DMS153 treated with DMSO at 0.1 percent for 48 hours (cell line): ENCODE measurements around the gene PTPRT.

ENCODE experiments used
- DNase-seq: peaks from one replicate; lab custom pipeline; 2025; ENCODE audit not compliant: unreplicated experiment; lab: John Stamatoyannopoulos, UW

PTPRT gene

DNA sequence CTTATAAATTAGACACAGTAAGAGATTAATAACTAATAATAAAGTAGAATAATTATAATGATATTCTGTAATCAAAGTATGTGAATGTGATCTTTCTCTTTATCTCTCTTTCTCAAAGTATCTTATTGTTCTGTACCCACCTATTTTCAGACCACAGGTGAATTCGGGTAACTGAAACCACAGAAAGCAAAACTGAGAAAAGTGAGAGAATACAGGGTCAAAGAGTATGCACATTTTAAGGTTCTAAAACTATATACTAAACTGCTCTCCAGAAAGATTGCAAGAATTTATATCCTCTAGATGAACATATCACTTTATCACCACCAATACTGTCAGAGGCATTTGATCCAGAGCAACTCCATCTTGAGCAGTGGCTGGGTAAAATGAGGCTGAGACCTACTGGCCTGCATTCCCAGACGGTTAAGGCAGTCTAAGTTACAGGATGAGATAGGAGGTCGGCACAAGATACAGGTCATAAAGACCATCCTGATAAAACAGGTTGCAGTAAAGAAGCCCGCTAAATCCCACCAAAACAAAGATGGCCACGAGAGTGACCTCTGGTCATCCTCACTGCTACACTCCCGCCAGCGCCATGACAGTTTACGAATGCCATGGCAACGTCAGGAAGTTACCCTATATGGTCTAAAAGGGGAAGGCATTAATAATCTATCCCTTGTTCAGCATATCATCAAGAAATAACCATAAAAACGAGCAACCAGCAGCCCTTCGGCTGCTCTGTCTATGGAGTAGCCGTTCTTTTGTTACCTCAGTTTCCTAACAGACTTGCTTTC lies 211.3 kb downstream of the PTPRT start:
- no peak for DNase-seq

DNA sequence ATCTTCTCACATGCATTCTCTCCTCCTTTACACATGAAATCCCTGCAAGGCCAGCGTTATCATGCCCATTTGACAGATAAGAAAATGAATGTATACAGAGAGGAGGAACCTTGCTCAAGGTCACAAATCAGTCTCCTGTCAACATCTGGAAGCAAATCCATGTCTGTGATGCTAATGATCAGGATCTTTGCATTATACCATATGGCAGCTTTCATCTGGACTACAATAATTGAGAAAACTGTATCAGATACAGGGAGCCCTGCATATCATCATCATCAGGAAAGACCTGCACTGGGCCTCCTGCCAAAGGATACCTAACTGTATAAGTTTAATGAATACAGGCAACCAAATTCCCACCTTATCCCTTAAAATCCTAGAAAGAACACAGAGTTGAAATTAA lies 213.7 kb downstream of the PTPRT start:
- DNase-seq, result no peak

DNA sequence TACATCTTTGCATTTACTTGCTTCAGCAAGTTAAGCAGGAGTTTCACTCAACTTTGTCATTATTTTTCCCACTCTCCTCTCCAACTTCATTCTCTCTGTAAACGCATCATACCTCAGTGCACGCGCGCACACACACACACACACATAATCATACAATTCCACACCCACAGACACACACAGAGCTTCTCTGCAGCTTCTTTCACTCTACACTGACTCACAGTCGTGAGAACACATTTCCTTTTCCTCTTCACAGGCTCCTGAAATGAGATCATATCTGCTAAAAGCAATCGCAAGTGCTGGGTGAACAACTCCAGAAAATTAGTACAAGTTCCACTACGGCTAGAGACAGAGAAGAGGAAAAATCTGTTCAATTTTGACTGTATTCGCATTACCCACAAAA lies 215.4 kb downstream of the PTPRT start:
- DNase-seq, result no peak

DNA sequence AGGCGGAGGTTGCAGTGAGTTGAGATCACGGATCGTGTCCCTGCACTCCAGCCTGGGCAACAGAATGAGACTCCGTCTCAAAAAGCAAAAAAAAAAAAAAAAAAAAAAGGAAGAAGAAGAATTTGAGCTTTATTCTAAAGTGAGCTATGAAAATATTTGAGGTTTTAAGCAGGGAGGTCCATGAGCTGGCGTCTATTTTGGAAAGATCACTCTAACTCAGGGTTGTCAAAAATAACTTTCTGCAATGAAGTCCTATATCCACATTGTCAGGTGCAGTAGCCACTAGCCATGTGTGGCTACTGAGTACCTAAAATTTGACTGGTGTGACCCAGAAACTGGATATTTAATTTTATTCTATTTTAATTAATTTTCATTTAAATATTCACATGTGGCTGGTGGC lies 217.1 kb downstream of the PTPRT start:
- no peak for DNase-seq

DNA sequence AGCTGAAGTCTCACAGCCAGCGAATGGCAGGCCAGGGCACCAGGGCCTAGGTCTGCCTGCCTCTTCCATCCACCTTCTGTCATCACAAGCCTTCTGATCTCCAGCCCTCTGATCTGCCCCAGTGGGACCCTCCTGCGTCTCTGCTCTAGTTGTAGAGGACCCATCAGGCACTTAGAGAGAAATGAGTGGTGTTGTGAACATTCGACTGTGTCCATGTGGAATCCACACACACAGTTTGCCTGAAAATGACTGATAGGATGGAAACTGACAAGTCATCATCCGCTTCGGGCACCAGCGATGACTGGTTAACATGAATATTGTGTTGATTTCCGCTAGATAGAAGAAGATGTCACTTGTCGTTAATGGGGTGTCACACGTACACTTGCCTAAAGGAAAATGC lies 221.0 kb downstream of the PTPRT start:
- no peak for DNase-seq

DNA sequence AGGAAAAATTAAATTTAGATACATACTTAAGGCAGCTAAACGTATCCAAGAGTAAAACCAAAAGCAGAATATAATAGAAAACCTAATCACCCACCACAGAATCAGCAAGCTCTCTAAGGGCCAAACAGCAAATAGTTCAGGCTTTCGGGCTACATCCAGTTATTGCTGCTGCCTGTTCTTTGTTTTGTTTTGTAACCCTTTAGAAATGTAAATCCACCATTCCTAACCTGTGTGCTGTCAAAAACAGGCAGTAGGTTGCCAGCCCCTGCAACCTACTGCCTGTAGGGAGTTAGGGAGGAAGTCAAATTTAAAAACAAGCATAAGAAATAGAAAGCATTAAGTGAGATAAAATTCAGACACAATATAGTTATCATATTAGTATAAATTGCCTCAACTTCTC lies 225.9 kb downstream of the PTPRT start:
- DNase-seq, result no peak

DNA sequence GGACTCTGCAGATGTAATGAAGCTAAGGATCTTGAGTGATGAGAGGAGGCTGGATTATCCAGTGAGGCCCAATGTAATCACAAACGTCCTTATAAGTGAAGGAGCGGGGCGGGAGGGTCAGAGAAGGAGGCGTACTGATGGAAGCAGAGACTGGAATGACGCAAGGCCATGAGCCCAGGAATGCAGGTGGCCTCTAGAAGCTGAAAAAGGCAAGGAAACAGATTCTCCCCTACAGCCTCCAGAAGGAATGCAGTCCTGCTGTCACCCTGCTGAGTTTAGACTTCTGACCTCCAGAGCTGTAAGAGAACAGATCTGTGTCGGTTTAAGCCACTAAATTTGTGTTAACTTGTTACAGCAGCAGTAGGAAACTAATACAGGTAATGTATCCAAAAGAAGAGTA lies 227.9 kb downstream of the PTPRT start:
- DNase-seq, result no peak

DNA sequence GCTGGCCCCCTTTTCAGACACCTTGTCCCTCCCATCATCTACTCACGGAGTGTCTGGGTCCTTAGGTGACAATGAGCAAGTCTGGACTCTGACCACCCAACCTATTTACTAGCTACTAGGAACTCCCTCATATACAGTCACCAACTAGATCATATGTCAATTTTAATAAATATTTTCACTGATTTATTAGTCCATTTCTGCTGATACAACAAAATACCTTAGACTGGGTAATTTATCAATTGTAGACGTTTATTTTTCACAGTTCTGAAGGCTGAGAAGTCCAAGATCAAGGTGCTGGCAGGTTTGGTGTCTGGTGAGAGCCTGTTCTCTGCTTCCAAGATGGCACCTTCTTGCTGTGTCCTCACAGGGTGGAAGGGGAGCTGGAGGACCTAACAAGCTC lies 229.7 kb downstream of the PTPRT start:
- no peak for DNase-seq

DNA sequence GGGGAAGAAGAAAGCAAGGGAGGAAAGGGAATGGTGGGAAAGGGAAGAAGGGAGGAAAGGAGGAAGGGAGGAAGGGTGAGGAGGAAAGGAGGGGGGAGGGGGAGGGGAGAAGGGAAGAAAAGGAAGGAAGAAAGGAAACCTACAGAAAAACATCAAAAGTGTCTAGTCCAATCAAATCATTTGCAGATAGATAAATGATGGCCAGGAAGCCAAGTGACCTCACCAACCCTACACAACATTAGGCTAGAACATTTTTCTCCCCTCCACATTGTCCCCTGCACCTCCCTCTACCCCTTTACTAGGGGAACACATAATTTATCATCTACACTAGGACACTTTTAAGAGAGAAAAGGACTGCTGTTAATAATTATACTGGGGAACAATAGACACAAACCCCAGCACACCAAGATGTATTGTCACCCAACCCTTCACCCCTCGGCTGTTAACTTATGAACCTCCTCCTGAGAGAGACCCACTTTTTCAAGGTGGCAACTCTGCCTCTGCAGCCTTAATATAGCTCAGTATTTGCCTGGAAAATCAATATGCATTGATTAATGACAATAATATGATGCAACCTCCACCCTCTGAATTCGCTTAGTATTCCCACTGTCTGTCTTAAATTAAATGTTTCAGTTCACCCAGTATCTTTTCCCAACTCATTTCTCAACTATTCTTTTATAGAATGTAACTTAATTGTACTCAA lies 231.2 kb downstream of the PTPRT start:
- no peak for DNase-seq

DNA sequence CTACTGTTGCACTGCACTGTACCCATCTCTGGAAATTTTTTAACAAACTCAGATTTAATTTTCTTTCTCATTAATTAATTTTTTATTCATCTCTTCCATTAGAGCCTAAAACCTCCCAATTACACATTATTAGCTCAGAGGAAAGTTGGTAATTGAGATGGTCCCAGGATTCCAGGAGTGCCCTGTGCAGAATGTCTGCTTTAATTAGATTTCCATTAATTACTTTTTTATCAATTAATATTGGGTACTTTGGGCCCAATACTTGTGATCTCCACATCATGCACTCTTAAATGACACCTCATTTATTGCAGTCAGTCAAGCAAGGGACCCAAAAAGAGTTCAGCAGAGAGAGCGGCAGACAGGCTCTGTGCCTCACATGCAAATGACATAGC lies 232.0 kb downstream of the PTPRT start:
- no peak for DNase-seq

DNA sequence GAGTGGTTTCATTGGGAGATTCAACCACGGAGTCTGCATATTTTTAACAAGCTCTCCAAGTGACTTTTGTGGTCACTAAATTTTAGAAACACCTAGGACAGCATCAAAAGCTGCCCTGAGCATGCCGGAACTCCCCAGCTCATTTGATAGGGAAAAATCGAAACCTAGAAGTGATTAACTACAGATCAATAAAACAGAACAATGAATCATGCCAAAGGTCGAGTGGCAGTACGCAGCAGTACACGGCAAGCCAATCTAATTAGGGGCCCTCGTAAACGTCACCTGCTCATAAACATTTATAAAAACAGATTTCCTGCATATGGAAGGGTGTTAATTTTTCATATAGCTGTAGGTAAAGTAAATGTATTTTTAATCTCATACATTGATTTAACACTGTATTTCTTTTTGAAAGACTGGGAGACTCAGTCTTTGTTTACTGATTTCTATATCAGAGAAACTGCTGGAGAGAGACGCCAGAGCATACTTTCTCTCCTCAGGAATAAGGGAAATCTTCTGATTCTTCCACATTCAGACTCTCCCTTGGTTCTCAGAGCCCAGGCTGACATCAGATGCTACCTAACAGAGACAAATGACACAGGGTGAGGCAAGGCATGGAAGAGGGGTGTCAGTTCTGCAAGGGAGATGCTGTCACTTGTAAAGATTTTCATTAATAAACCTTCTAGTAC lies 232.5 kb downstream of the PTPRT start:
- DNase-seq, result no peak

DNA sequence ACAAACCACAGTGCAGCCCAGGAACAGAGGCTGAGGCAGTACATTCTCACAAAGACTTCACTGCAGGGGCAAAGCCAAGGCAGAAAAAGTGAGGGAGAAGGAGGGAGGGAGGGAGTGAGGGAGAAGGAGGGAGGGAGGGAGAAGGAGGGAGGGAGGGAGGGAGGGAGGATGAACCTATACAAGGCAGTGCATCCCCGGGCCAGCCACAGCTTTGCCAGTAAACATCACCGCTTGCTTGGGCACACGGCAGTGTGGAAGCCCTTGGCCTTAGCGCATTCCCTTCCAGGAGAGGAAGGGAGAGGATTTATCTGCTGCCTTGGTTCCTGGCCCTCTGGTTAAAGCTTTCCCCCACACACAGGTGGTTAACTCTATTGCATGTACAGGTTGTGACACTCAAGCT lies 234.0 kb downstream of the PTPRT start:
- DNase-seq, result no peak

DNA sequence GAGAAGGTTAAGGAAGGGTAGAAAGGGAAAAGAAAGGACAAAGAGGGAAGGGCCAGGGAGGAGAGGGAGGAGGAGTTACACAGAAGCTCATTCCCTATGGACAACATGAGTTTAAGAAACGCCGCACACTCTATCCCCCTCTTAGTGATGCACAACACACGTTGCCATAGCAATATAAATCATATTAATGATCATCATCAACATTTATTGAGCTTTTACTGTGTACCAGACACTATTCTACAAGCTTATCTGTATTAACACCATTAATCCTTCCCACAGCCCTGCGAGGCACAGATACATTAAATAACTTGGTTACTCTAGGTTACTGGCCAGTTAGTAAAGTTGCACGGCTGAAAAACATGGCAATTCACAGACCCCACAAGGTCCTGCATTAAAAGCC lies 234.8 kb downstream of the PTPRT start:
- DNase-seq, result no peak

DNA sequence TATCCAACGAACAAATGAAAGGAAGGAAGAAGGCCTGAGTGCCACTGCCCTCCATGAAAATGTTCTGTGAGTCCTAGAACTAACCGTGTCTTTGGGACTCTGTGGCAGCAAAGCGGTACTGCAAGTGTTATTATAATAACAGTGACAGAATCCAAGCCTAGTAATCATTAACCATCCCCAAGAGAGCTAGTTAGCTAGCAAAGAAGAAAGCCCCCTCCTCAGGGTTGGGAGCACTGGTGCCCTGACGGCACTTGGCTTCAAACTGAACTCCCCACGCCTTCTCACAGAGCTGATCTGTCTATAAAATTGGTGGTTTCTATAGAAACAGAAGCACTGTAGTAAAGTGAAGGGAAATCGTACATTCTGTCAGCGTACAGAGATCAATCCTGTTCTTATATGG lies 239.8 kb downstream of the PTPRT start:
- no peak for DNase-seq

DNA sequence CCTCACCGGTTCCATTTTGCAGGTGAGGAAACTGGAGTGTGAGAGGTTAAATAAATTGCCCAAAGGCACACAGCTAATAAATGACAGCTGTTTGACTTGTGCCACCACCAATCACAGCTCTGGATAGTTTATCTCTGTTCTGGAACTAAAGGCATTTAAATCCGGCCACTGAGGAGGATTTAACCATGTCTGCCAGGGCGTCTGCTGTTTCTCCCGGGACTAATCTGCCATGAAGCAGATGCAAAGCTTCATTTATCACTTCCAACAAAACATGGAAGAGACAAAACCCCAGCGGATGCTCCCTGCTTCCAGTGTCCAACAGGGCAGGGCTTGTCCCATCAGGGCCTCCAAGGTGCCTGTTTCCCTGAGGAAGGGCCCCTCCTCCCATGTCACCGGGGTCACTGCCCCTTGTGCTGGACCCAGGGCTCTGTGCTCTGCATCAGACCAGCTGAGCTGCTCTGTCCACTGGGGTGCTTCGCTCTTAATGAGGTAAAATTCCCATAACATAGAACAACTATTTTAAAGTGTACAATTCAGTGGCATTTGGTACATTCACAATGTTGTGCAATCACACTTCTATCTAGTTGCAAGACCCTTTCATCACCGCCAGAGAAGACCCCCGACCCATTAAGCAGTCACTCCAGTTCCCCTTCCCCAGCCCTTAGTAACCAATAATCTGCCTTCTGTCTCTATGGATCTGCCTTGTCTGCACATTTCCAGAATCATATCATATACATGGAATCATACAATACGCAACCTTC lies 244.3 kb downstream of the PTPRT start:
- DNase-seq, result no peak

DNA sequence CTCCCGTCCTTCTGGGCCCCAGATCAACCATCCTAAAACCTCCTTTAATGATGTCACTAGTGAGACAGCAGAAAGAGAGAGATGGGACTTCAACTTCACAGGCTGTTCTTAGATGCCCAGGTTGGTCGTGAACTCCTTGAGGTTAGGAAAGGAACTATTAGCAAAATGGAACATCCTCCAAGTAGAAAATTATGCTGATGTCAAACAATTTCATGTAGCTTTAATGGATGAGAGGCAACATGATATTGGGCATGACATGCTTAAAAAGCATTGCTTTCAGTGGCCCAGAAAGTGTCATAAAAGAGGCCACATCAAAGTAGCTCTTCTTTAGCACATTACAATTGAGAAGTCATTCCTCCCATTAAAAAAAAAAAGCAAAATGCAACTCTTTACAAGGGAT lies 248.1 kb downstream of the PTPRT start:
- DNase-seq, result no peak

DNA sequence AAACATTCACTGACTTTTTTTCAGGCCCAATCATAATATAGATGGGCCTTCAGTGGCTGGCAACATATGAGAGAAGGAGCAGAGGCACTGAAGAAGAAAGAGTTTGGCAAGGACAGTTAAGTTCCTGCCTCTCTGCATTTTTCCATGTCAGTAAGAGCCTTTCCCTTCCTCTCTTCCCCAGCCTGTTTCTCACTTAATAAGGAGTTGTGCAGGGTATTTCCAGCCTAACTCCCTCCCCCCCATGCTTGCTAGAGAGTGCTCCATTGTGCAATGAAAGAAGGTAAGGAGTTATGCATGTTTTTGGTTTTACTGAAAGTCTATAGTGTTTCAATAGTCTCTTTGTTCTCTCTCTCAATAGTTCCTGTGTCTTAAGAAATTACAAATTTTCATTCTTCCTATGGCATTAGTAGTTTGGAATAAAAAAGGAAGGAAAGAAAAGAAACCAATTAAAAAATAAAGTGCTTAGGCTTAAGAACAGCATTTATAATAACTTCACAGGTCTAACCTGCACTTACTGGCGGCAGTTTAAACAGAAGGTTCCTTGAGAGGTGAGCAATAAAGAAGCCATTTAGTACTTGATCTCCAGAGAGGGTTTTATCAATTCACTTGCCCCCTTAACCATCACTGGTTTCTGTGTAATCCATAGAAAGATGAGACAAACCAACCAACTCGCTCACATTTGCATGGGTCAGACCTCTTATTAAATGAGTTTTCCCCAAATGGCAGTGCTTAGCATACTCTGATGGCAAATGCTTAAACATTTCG lies 251.1 kb downstream of the PTPRT start:
- no peak for DNase-seq

DNA sequence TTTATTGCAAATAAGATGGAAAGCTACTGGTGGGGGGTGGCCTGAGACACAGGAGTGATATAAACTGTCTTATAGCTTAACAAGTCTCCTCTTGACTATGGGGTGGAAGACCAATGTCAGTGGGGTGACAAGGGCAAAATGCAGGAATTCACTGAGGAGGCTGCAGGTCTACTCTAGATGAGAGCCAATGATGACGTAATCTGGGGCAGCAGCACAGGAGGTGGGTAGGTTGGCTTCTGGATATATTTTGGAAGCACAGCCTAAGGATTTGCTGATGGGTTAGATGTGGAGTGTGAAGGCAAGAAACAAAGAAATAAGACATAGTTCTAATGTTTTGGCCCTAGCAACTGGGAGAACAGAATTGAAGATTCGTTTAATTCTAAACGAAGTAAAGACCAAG lies 253.2 kb downstream of the PTPRT start:
- DNase-seq, result no peak

DNA sequence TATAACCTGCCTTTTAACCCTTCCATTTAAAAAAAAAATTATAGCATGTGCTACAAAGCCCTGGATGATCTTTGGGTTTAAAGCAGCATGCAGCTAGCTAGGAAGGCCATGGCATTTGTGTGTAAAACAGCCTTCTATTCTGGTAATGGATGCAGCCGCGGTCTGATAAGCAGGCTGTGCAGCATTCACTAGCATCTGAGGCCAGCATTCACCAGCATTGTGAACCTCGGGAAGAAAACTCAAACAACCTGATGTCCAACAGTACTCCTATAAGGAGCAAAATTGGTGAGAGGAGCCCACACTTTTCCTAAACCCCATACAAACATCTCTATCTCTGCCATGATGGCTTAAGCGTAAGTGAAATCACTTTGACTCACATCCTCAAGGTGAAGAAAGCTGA lies 265.5 kb downstream of the PTPRT start:
- no peak for DNase-seq

DNA sequence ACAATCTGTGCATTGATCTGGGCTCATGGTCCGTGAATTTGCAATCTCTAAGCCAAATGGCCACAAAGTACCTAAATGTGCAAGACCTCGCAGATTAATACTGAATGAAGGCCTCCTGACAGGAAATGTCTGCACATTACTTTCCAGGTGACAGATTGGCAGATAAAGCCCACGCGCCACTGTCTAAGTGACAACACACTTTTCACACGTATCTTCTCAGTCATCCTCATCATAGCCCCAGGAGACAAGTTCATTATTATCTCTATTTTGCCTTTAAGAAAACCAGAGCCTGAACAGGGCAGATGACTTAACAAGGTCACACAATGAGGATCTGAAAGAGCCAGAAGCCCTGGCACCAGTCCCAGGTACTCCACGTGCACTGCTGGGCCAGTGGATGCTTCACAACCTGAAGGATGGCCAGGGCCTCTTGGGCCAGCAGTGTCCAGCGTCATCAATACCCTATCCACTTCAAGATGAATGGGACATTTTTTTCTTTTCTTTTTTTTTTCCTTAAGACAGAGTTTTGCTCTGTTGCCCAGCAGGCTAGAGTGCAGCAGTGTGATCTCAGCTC lies 266.3 kb downstream of the PTPRT start:
- no peak for DNase-seq
